Ectodermal cell (in vitro differentiated cells): ENCODE data around the gene MS4A1.
"Not testable (repeated sequence)": the region's sequence is repeated elsewhere in the genome, so short reads cannot be mapped to it uniquely, and the experiment has no call there.

Experiments used
- H3K27ac ChIP-seq: 2 replicates; pipeline ENCODE4 v1.7.0; 2013; ENCODE audit warnings: mild to moderate bottlenecking, low read depth, low read length; ENCODE audit not compliant: insufficient read depth, poor library complexity, severe bottlenecking
- H3K27me3 ChIP-seq: 2 replicates; pipeline ENCODE4 v1.7.0; 2013; ENCODE audit warnings: mild to moderate bottlenecking, low read length; ENCODE audit not compliant: insufficient read depth, control insufficient read depth, poor library complexity, severe bottlenecking
- H3K36me3 ChIP-seq: one replicate; pipeline ENCODE4 v1.7.0; 2013; ENCODE audit warnings: low read length; ENCODE audit not compliant: control insufficient read depth, insufficient read depth
- H3K4me1 ChIP-seq: one replicate; pipeline ENCODE4 v1.7.0; 2013; ENCODE audit warnings: low read length; ENCODE audit not compliant: control insufficient read depth, insufficient read depth
- H3K4me3 ChIP-seq: 2 replicates; pipeline ENCODE4 v1.7.0; 2013; ENCODE audit warnings: low read depth, low read length, control low read depth; ENCODE audit not compliant: insufficient read depth
- H3K9me3 ChIP-seq: 2 replicates; pipeline ENCODE4 v1.7.0; 2013; ENCODE audit warnings: mild to moderate bottlenecking, low read length, moderate library complexity; ENCODE audit not compliant: control insufficient read depth
- WGBS, 2 experiments: methylation state at CpG; one replicate each; pipeline ENCODE4 v1.1.7; 2013; ENCODE audit warnings: missing lambda C conversion rate in 2 of 2; 5-methylcytosine and 5-hydroxymethylcytosine counted together

The MS4A1 gene

DNA sequence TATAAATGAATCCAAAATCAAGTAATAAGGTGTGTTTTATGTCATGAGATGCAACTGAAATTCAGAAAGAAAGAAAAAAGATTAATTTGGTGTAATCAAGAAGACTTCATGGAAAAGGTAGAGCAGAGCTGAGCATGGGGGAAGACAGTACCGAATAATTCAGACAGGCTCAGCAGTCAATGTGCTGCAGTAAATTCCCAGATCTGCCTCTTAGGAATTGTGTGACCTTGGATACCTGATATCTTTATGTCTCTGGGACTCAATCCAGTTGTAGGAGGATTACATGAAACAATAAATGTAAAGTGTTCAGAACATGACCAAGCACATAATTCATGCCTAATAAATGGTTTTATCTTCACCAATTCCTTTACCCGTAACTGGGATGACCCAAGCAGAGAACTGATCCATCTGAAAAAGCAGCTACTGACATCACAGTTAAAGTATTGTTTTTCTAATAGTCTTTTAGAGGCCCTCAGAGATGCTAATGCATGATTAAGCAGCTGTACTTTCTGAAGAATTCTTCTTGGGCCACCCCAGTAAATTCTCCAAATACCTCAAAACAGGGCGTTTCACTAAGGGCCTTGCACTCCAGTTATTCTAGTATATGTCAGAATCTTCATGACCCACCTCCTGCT lies 44.7 kb downstream of the MS4A1 start:
- no peak overlapping the region for H3K4me3 ChIP-seq
- no peaks in the 10 kb centered on the region for H3K9me3 ChIP-seq
- H3K36me3 ChIP-seq, result no peaks in the 10 kb centered on the region
- WGBS, 2 experiments, result 49 to 55% methylated on average over 3 of the region's 3 CpGs
- no peak overlapping the region for H3K27ac ChIP-seq
- no peaks in the 10 kb centered on the region for H3K4me1 ChIP-seq
- no peaks in the 10 kb centered on the region for H3K27me3 ChIP-seq

DNA sequence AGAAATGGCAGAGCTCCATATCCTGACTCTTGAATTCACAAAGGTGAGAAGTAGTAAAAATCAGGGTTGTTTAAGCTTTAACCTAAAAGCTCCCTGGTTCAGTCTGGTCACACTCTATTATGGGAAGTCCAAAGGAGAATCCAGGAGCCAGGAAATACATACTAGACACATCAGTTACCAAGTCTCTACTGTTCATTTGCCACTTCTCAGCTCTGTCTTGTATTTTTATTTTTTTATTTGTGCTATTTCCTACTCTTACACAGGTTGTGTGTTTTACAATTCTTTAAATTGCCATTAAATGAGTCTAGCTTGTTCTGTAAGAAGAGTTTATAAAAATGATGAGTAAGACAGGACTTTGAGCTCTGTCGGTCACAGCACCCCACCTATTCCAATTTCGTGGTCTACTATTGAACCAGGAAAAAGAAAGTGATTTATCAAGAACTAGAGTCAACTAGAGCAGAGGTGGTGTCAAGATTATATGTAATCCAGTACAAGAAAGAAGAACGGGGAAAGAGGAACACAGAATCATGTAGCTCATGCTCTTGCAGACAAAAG lies 46.7 kb downstream of the MS4A1 start:
- no peaks in the 10 kb centered on the region for H3K36me3 ChIP-seq
- no peak overlapping the region for H3K27ac ChIP-seq
- WGBS, 2 experiments, result 88 to 93% methylated on average over 2 to 3 of the region's 3 CpGs
- H3K9me3 ChIP-seq, result no peaks in the 10 kb centered on the region
- no peak overlapping the region for H3K4me3 ChIP-seq
- no peaks in the 10 kb centered on the region for H3K4me1 ChIP-seq
- no peaks in the 10 kb centered on the region for H3K27me3 ChIP-seq

DNA sequence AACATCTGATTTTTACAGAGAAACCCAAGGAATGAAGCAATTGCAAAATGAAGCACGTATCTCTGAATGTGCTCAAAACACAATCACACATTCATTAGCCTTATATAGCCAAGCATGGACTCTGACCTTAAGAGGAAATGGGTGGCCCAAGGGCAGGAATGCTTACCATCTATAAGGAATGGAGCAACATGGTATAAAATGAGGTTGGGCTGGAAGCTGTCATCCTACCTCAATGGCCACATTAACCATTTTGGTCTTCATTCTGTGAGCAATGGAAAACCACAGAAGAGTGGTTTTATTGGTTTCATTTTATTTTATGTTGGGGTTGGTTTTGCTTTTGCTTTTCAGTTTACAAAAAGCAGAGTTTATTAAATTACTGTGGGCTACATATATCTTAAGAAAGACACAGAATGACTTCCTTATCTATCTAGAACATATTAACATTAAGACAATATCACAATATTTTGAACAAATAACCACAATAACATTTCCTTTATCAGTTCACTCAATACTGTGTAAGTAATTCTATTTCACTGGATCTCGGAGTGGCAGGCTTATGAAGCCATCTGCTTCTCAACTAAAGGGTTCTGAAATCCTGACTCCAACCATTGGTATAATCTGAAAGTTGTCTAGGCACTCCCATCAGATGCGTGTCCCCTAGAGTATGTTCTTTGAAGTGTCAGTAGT lies 48.7 kb downstream of the MS4A1 start:
- Histone ChIP-seq H3K9me3 (no peaks in the 10 kb centered on the region), H3K36me3 (no peaks in the 10 kb centered on the region), H3K4me3 (no peak overlapping the region), H3K4me1 (no peaks in the 10 kb centered on the region), H3K27me3 (no peaks in the 10 kb centered on the region), H3K27ac (no peak overlapping the region)
- 94 to 96% methylated on average over 3 of the region's 3 CpGs for WGBS, 2 experiments

DNA sequence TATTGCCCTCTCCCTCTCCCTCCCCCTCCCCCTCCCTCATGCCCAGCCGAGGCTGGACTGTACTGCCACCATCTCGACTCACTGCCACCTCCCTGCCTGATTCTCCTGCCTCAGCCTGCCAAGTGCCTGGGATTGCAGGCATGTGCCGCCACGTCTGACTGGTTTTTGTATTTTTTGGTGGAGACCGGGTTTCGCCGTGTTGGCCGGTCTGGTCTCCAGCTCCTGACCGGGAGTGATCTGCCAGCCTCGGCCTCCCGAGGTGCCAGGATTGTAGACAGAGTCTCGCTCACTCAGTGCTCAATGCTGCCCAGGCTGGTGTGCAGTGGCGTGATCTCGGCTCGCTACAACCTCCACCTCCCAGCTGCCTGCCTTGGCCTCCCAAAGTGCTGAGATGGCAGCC lies 54.0 kb downstream of the MS4A1 start:
- H3K9me3 ChIP-seq, H3K4me1 ChIP-seq, H3K27ac ChIP-seq, H3K27me3 ChIP-seq, H3K36me3 ChIP-seq, H3K4me3 ChIP-seq: not testable (repeated sequence)
- 82 to 83% methylated on average over 15 of the region's 15 CpGs for WGBS, 2 experiments

DNA sequence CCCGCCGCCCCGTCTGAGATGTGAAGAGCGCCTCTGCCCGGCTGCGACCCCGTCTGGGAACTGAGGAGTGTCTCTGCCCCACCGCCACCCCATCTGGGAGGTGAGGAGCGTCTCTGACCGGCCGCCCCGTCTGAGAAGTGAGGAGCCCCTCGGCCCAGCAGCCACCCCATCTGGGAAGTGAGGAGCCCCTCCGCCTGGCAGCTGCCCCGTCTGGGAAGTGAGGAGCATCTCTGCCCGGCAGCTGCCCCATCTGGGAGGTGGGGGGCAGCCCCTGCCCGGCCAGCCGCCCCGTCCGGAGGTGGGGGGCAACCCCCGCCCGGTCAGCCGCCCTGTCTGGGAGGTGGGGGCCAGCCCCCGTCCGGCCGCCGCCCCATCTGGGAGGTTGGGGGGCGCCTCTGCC lies 54.6 kb downstream of the MS4A1 start:
- H3K27me3 ChIP-seq, H3K4me3 ChIP-seq, H3K4me1 ChIP-seq, H3K27ac ChIP-seq, H3K36me3 ChIP-seq, H3K9me3 ChIP-seq: not testable (repeated sequence)
- WGBS, 2 experiments, result 95 to 98% methylated on average over 28 of the region's 28 CpGs

- 78 to 80% methylated on average over 6 of the region's 6 CpGs for WGBS, 2 experiments
- no peak overlapping the region for H3K27ac ChIP-seq
- H3K27me3 ChIP-seq, result no peaks in the 10 kb centered on the region
- no peaks in the 10 kb centered on the region for H3K9me3 ChIP-seq
- no peak overlapping the region for H3K4me3 ChIP-seq
- no peaks in the 10 kb centered on the region for H3K4me1 ChIP-seq
- no peaks in the 10 kb centered on the region for H3K36me3 ChIP-seq
Measured at GRCh38 chr11:60511393-60511792, 55.7 kb downstream of the MS4A1 start.

DNA sequence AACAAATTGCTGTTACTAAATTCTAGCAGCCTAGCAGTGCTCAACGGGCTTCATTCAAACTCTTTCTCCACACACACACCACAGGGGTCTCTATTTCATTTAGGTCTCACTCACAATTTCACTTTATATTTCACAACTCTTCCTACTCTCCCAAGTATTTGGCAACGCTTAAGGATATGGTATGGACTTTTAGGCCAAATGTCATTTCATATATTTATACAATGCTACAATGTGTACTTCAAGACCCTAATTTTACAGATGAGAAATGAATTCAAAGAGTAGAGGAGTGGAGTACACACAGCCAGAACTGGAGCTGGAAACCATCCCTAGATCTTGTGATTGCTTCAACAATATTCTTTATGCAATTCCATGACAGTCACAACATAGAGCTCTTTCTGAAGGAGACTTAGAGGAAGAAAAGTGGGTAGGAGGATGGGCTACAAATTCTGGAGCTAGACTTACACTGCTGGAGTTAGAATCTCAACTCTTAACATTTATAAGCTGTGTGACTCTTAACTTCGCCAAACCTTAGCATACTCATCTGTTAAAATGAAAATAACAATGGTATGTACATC lies 57.1 kb downstream of the MS4A1 start:
- H3K4me1 ChIP-seq, result no peaks in the 10 kb centered on the region
- H3K27ac ChIP-seq, result no peak overlapping the region
- no peaks in the 10 kb centered on the region for H3K9me3 ChIP-seq
- H3K27me3 ChIP-seq, result no peaks in the 10 kb centered on the region
- no peaks in the 10 kb centered on the region for H3K36me3 ChIP-seq
- no peak overlapping the region for H3K4me3 ChIP-seq
- 67 to 83% methylated on average over 1 of the region's 3 CpGs for WGBS, 2 experiments

GRCh38 chr11:60513496-60514460 lies 58.1 kb downstream of the MS4A1 start:
- no peaks in the 10 kb centered on the region for H3K27me3 ChIP-seq
- no peak overlapping the region for H3K4me3 ChIP-seq
- H3K9me3 ChIP-seq, result no peaks in the 10 kb centered on the region
- H3K27ac ChIP-seq, result no peak overlapping the region
- H3K4me1 ChIP-seq, result no peaks in the 10 kb centered on the region
- WGBS, 2 experiments, result 100% methylated on average over 1 to 2 of the region's 2 CpGs
- H3K36me3 ChIP-seq, result no peaks in the 10 kb centered on the region

GRCh38 chr11:60515144-60515855 lies 59.7 kb downstream of the MS4A1 start, which contains the start of gene MS4A13:
TSS of gene MS4A13 (plus strand) at chr11:60515392. CDS start at chr11:60518084, 2,692 bp downstream.
- 95 to 96% methylated on average over 29 of the region's 29 CpGs for WGBS, 2 experiments
- no peak within 1 kb of the TSS for H3K4me3 ChIP-seq
- no peaks in the 10 kb centered on the region for H3K9me3 ChIP-seq
- H3K27ac ChIP-seq, result no peak within 1 kb of the TSS
- no peaks in the 10 kb centered on the region for H3K36me3 ChIP-seq
- H3K27me3 ChIP-seq, result no peaks in the 10 kb centered on the region
- H3K4me1 ChIP-seq, result no peaks in the 10 kb centered on the region
